GM12874 (cell line): ENCODE data around the gene MDK.

Experiments used
- CTCF ChIP-seq: IDR thresholded peaks from 2 replicates; pipeline ENCODE4 v1.5.1; 2011; ENCODE audit warnings: low read depth, mild to moderate bottlenecking, control low read depth, low read length, moderate library complexity; ENCODE audit not compliant: insufficient read depth

The MDK gene

GRCh38 chr11:46422588-46422987 lies 41.1 kb downstream of the MDK start:
- no peak for TF ChIP-seq CTCF

- TF ChIP-seq CTCF, result no peak
These were observed 44.9 kb downstream of the MDK start for GRCh38 chr11:46426233-46426991.

GRCh38 chr11:46427364-46427763 lies 45.9 kb downstream of the MDK start:
- TF ChIP-seq CTCF, result no peak

GRCh38 chr11:46429717-46430116 lies 48.2 kb downstream of the MDK start:
- no peak for TF ChIP-seq CTCF

- TF ChIP-seq CTCF, result no peak
These were observed 49.7 kb downstream of the MDK start for GRCh38 chr11:46431211-46431610.
